Measurements from ENCODE around the gene TNFRSF8.

- TF ChIP-seq CTCF (IDR thresholded peaks at IDR 0.05) (no peak), POLR2A (IDR thresholded peaks at IDR 0.05) (no peak), POLR2AphosphoS5 (IDR thresholded peaks at IDR 0.05) (no peak)
Measured at GRCh38 chr1:12063141-12064072, at the start of gene TNFRSF8.
